Endodermal cell (in vitro differentiated cells): ENCODE measurements around the gene TMEM200C. TPM values are rescaled to one million over a fixed set of nuclear protein-coding genes. Genes with fewer than 3 reads are reported as not detected.
"Not testable (repeated sequence)": the region's sequence is repeated elsewhere in the genome, so short reads cannot be mapped to it uniquely, and the experiment has no call there.

ENCODE experiments used
- DNase-seq: peaks from one replicate; pipeline ENCODE4 v3.0.0-alpha.2; 2017
- H3K27ac ChIP-seq: 2 replicates; pipeline ENCODE4 v1.5.1; 2013; ENCODE audit warnings: mild to moderate bottlenecking, low read depth, low read length, moderate library complexity
- H3K27me3 ChIP-seq: 2 replicates; pipeline ENCODE4 v1.6.1; 2013; ENCODE audit warnings: mild to moderate bottlenecking, low read length, moderate library complexity; ENCODE audit not compliant: insufficient read depth, control insufficient read depth, poor library complexity, severe bottlenecking
- H3K36me3 ChIP-seq: 2 replicates; pipeline ENCODE4 v1.7.0; 2013; ENCODE audit warnings: mild to moderate bottlenecking, low read length, moderate library complexity; ENCODE audit not compliant: control insufficient read depth, insufficient read depth
- H3K4me1 ChIP-seq: one replicate; pipeline ENCODE4 v1.7.0; 2013; ENCODE audit warnings: low read length; ENCODE audit not compliant: control insufficient read depth, insufficient read depth
- H3K4me3 ChIP-seq: 2 replicates; pipeline ENCODE4 v1.5.1; 2013; ENCODE audit warnings: mild to moderate bottlenecking, low read length, moderate library complexity
- H3K9ac ChIP-seq: 2 replicates; pipeline ENCODE4 v1.6.1; 2013; ENCODE audit warnings: mild to moderate bottlenecking, low read length, moderate library complexity; ENCODE audit not compliant: poor library complexity, severe bottlenecking; ENCODE audit errors: extremely low read depth
- H3K9me3 ChIP-seq: 2 replicates; pipeline ENCODE4 v1.6.1; 2013; ENCODE audit warnings: mild to moderate bottlenecking, low read length, moderate library complexity; ENCODE audit not compliant: control insufficient read depth
- H3K27ac Mint-ChIP-seq: 2 replicates; pipeline ENCODE4 v1.8.0; 2020; ENCODE audit warnings: mixed read lengths
- H3K27me3 Mint-ChIP-seq: 2 replicates; pipeline ENCODE4 v1.8.0; 2021; ENCODE audit warnings: mild to moderate bottlenecking, mixed read lengths; ENCODE audit not compliant: insufficient read depth
- H3K36me3 Mint-ChIP-seq: 2 replicates; pipeline ENCODE4 v1.8.0; 2020; ENCODE audit warnings: low read depth, mixed read lengths
- H3K4me1 Mint-ChIP-seq: 2 replicates; pipeline ENCODE4 v1.8.0; 2020; ENCODE audit warnings: mixed read lengths
- H3K4me3 Mint-ChIP-seq: 2 replicates; pipeline ENCODE4 v1.8.0; 2020; ENCODE audit warnings: mild to moderate bottlenecking, moderate library complexity, mixed read lengths
- H3K9me3 Mint-ChIP-seq: 2 replicates; pipeline ENCODE4 v1.8.0; 2020; ENCODE audit warnings: mild to moderate bottlenecking, mixed read lengths
- CTCF ChIP-seq: fragments of 200-600 bp; sonication (generic); conservative IDR thresholded peaks from 2 replicates; pipeline ENCODE4 v1.5.0; 2021; ENCODE audit warnings: antibody characterized with exemption, mild to moderate bottlenecking
- WGBS, 2 experiments: methylation state at CpG; one replicate each; pipeline versions ENCODE4 v1.1.5 to v1.1.7; 2013; ENCODE audit warnings: missing lambda C conversion rate in 2 of 2, mixed read lengths in 1 of 2; ENCODE audit not compliant: insufficient coverage in 1 of 2, insufficient read length in 1 of 2; 5-methylcytosine and 5-hydroxymethylcytosine counted together
- total RNA-seq, 2 donors: library from RNA; stranded (reverse); fragmentation: NEBNext Ultra II Directional in 1 of 2; extraction: Animal tissue kit (Norgen Biotek cat#: 25700) in 1 of 2; gene quantifications; 2 replicates in 1 of 2; 3 replicates in 1 of 2; pipeline ENCODE4 v1.2.1, GENCODE V29; 2021

The TMEM200C gene
- total RNA-seq, 2 donors from 2014 or later, result 4.7 to 7.3 TPM

- H3K27me3 Mint-ChIP-seq, result peaks cover 2% of the 10 kb centered on the region
- H3K4me1 Mint-ChIP-seq, result no peaks in the 10 kb centered on the region
- Histone ChIP-seq H3K4me1 (no peaks in the 10 kb centered on the region), H3K27ac (no peak overlapping the region), H3K9me3 (no peaks in the 10 kb centered on the region), H3K4me3 (no peak overlapping the region), H3K9ac (no peak overlapping the region), H3K27me3 (peaks cover 11% of the 10 kb centered on the region), H3K36me3 (no peaks in the 10 kb centered on the region)
- no peak overlapping the region for H3K4me3 Mint-ChIP-seq
- no peaks in the 10 kb centered on the region for H3K36me3 Mint-ChIP-seq
- H3K9me3 Mint-ChIP-seq, result no peaks in the 10 kb centered on the region
- no peak for TF ChIP-seq CTCF
- H3K27ac Mint-ChIP-seq, result no peak overlapping the region
- WGBS, 2 experiments, result 84% methylated on average over 1 of the region's 1 CpG; no CpG with 5 or more reads in 1 of the 2 experiments
- no peak for DNase-seq
Measured at GRCh38 chr18:5871426-5871825, 23.9 kb downstream of the TMEM200C start.

GRCh38 chr18:5868218-5868854 is 27.0 kb downstream of the TMEM200C start:
- Mint-ChIP-seq H3K27me3 (peaks cover 2% of the 10 kb centered on the region), H3K27ac (no peak overlapping the region), H3K4me3 (no peak overlapping the region), H3K36me3 (no peaks in the 10 kb centered on the region), H3K4me1 (no peaks in the 10 kb centered on the region), H3K9me3 (peaks cover 15% of the 10 kb centered on the region)
- peak; percentile 93 for TF ChIP-seq CTCF
- H3K36me3 ChIP-seq, result no peaks in the 10 kb centered on the region
- no peaks in the 10 kb centered on the region for H3K4me1 ChIP-seq
- no peak overlapping the region for H3K27ac ChIP-seq
- H3K4me3 ChIP-seq, result no peak overlapping the region
- H3K9me3 ChIP-seq, result no peaks in the 10 kb centered on the region
- WGBS, 2 experiments, result 52 to 62% methylated on average over 6 to 12 of the region's 13 CpGs
- H3K9ac ChIP-seq, result no peak overlapping the region
- peak; percentile 92 for DNase-seq
- H3K27me3 ChIP-seq, result peaks cover 11% of the 10 kb centered on the region

- Histone ChIP-seq H3K4me1 (no peaks in the 10 kb centered on the region), H3K36me3 (no peaks in the 10 kb centered on the region), H3K27me3 (peaks cover 11% of the 10 kb centered on the region), H3K9me3 (peaks cover 16% of the 10 kb centered on the region), H3K4me3 (no peak overlapping the region), H3K9ac (no peak overlapping the region), H3K27ac (no peak overlapping the region)
- Mint-ChIP-seq H3K27me3 (peaks cover 2% of the 10 kb centered on the region), H3K36me3 (no peaks in the 10 kb centered on the region), H3K27ac (no peak overlapping the region), H3K4me3 (no peak overlapping the region), H3K4me1 (no peaks in the 10 kb centered on the region), H3K9me3 (peaks cover 40% of the 10 kb centered on the region)
- 90 to 100% methylated on average over 1 of the region's 1 CpG for WGBS, 2 experiments
- no peak for DNase-seq
- no peak for TF ChIP-seq CTCF
Measured at GRCh38 chr18:5865521-5865920, 29.8 kb downstream of the TMEM200C start.

- H3K9me3 Mint-ChIP-seq, result peaks cover 47% of the 10 kb centered on the region
- DNase-seq, H3K36me3 Mint-ChIP-seq, H3K4me1 Mint-ChIP-seq, H3K27me3 Mint-ChIP-seq, H3K27ac ChIP-seq, H3K27ac Mint-ChIP-seq, H3K4me1 ChIP-seq, H3K4me3 ChIP-seq, H3K4me3 Mint-ChIP-seq, H3K36me3 ChIP-seq, H3K27me3 ChIP-seq, H3K9ac ChIP-seq: not testable (repeated sequence)
- H3K9me3 ChIP-seq, result peaks cover 23% of the 10 kb centered on the region
- 43 to 62% methylated on average over 1 of the region's 1 CpG for WGBS, 2 experiments
Measured at GRCh38 chr18:5862127-5862526, 33.2 kb downstream of the TMEM200C start.
